Progenitor cell of endocrine pancreas (in vitro differentiated cells): ENCODE data around the gene TRIM37. TPM values are rescaled to one million over a fixed set of nuclear protein-coding genes. Genes with fewer than 3 reads are reported as not detected.
"Not testable (repeated sequence)": the region's sequence is repeated elsewhere in the genome, so short reads cannot be mapped to it uniquely, and the experiment has no call there.

Experiments used
- DNase-seq: peaks from one replicate; pipeline ENCODE4 v3.0.0; 2021; ENCODE audit warnings: low spot score; ENCODE audit not compliant: unreplicated experiment
- H3K27ac Mint-ChIP-seq: 2 replicates; pipeline ENCODE4 v1.8.0; 2021; ENCODE audit warnings: mild to moderate bottlenecking, moderate library complexity, mixed read lengths
- H3K27me3 Mint-ChIP-seq: 2 replicates; pipeline ENCODE4 v1.8.0; 2021; ENCODE audit warnings: mixed read lengths
- H3K36me3 Mint-ChIP-seq: 2 replicates; pipeline ENCODE4 v1.8.0; 2022; ENCODE audit warnings: mixed read lengths; ENCODE audit not compliant: insufficient read depth
- H3K4me1 Mint-ChIP-seq: 2 replicates; pipeline ENCODE4 v1.8.0; 2021; ENCODE audit warnings: low read depth, mixed read lengths
- H3K4me3 Mint-ChIP-seq: 2 replicates; pipeline ENCODE4 v1.8.0; 2021; ENCODE audit warnings: low read depth, mild to moderate bottlenecking, moderate library complexity, mixed read lengths
- H3K9me3 Mint-ChIP-seq: 2 replicates; pipeline ENCODE4 v1.8.0; 2021; ENCODE audit warnings: low read depth, mixed read lengths
- CTCF ChIP-seq: fragments of 200-600 bp; sonication (generic); IDR thresholded peaks from one replicate; pipeline ENCODE4 v1.5.0; 2021; ENCODE audit warnings: antibody characterized with exemption, mild to moderate bottlenecking; ENCODE audit not compliant: unreplicated experiment
- total RNA-seq: library from RNA; stranded (reverse); gene quantifications from 2 replicates; pipeline ENCODE4 v1.2.1, GENCODE V29; 2021

The TRIM37 gene
- total RNA-seq, 1 donor from 2014 or later, result 25.9 TPM

GRCh38 chr17:59097876-59098275, 8.8 kb downstream of the TRIM37 start:
- Mint-ChIP-seq H3K4me1 (peaks cover 7% of the 10 kb centered on the region), H3K4me3 (no peak overlapping the region), H3K36me3 (peaks cover 19% of the 10 kb centered on the region), H3K27ac (no peak overlapping the region), H3K27me3 (no peaks in the 10 kb centered on the region), H3K9me3 (peaks cover 7% of the 10 kb centered on the region)
- DNase-seq, result no peak
- no peak for TF ChIP-seq CTCF

GRCh38 chr17:59094861-59095530, 11.7 kb downstream of the TRIM37 start:
- no peak for DNase-seq
- H3K27ac Mint-ChIP-seq, result no peak overlapping the region
- no peak overlapping the region for H3K4me3 Mint-ChIP-seq
- H3K4me1 Mint-ChIP-seq, result peaks cover 2% of the 10 kb centered on the region
- TF ChIP-seq CTCF, result no peak
- no peaks in the 10 kb centered on the region for H3K27me3 Mint-ChIP-seq
- peaks cover 2% of the 10 kb centered on the region for H3K9me3 Mint-ChIP-seq
- peaks cover 14% of the 10 kb centered on the region for H3K36me3 Mint-ChIP-seq

- TF ChIP-seq CTCF, result no peak
- no peaks in the 10 kb centered on the region for H3K27me3 Mint-ChIP-seq
- peaks cover 2% of the 10 kb centered on the region for H3K4me1 Mint-ChIP-seq
- no peak for DNase-seq
- H3K9me3 Mint-ChIP-seq, result no peaks in the 10 kb centered on the region
- H3K36me3 Mint-ChIP-seq, result peaks cover 8% of the 10 kb centered on the region
- no peak overlapping the region for H3K27ac Mint-ChIP-seq
- no peak overlapping the region for H3K4me3 Mint-ChIP-seq
Observed at GRCh38 chr17:59093702-59094231, 12.9 kb downstream of the TRIM37 start.

GRCh38 chr17:59093145-59093701, 13.5 kb downstream of the TRIM37 start:
- Mint-ChIP-seq H3K9me3 (no peaks in the 10 kb centered on the region), H3K36me3 (peaks cover 8% of the 10 kb centered on the region), H3K4me3 (no peak overlapping the region), H3K4me1 (peaks cover 2% of the 10 kb centered on the region), H3K27ac (no peak overlapping the region), H3K27me3 (no peaks in the 10 kb centered on the region)
- no peak for DNase-seq
- TF ChIP-seq CTCF, result no peak

- not testable (repeated sequence) for H3K36me3 Mint-ChIP-seq, DNase-seq, H3K9me3 Mint-ChIP-seq, H3K27ac Mint-ChIP-seq, H3K4me3 Mint-ChIP-seq, H3K27me3 Mint-ChIP-seq, H3K4me1 Mint-ChIP-seq
Observed at GRCh38 chr17:59090593-59090992, 16.1 kb downstream of the TRIM37 start.

- H3K4me3 Mint-ChIP-seq, result no peak overlapping the region
- DNase-seq, result no peak
- no peaks in the 10 kb centered on the region for H3K4me1 Mint-ChIP-seq
- no peak for TF ChIP-seq CTCF
- H3K36me3 Mint-ChIP-seq, result peaks cover 19% of the 10 kb centered on the region
- H3K9me3 Mint-ChIP-seq, result no peaks in the 10 kb centered on the region
- no peak overlapping the region for H3K27ac Mint-ChIP-seq
- H3K27me3 Mint-ChIP-seq, result no peaks in the 10 kb centered on the region
Observed at GRCh38 chr17:59084154-59084553, 22.5 kb downstream of the TRIM37 start.
